Stomach (tissue), 9 donors: Measurements from ENCODE around the gene NPTN. TPM values are rescaled to one million over a fixed set of nuclear protein-coding genes. Genes with fewer than 3 reads are reported as not detected.

Experiments used
- DNase-seq, 2 donors: peaks; one replicate each; pipeline versions ENCODE4 v3.0.0 to v3.0.0-alpha.2; 2013 to 2019
- H3K27ac ChIP-seq, 5 donors: fragments of 200-600 bp in 4 of 5; sonication (generic) in 4 of 5; one replicate each; pipeline ENCODE4 v1.5.1; 2013 to 2019; ENCODE audit warnings: mild to moderate bottlenecking in 1 of 5, moderate library complexity in 1 of 5
- H3K27me3 ChIP-seq, 3 donors: fragments of 200-600 bp; sonication (generic); one replicate each; pipeline ENCODE4 v1.5.1; 2017 to 2019; ENCODE audit warnings: mixed run types in 1 of 3
- H3K36me3 ChIP-seq, 4 donors: fragments of 200-600 bp; sonication (generic); 1 replicate in 3 of 4; 2 replicates in 1 of 4; pipeline ENCODE4 v1.5.1; 2016 to 2019
- H3K4me1 ChIP-seq, 4 donors: fragments of 200-600 bp; sonication (generic); one replicate each; pipeline ENCODE4 v1.5.1; 2016 to 2019
- H3K4me3 ChIP-seq, 4 donors: fragments of 200-600 bp; sonication (generic) in 3 of 4; one replicate each; pipeline ENCODE4 v1.5.1; 2016 to 2019; ENCODE audit warnings: mild to moderate bottlenecking in 1 of 4
- H3K9me3 ChIP-seq, 4 donors: fragments of 200-600 bp; sonication (generic); one replicate each; pipeline ENCODE4 v1.5.1; 2016 to 2019
- CTCF ChIP-seq, 7 experiments: fragments of 450-650 bp in 4 of 7; fragments of 200-600 bp in 3 of 7; sonication (generic) in 3 of 7; IDR thresholded peaks; one replicate each; pipeline ENCODE4 v1.5.1; 2016 to 2019; ENCODE audit warnings: antibody characterized with exemption in 7 of 7, control low read depth in 2 of 7, mild to moderate bottlenecking in 1 of 7
- EP300 ChIP-seq: sonication (generic); formaldehyde crosslinking; IDR thresholded peaks from one replicate; pipeline ENCODE4 v1.6.1; 2017; ENCODE audit warnings: antibody characterized with exemption
- POLR2A ChIP-seq, 4 donors: fragments of 450-650 bp; IDR thresholded peaks; one replicate each; pipeline ENCODE4 v1.6.1; 2016; ENCODE audit warnings: antibody characterized with exemption in 4 of 4, control low read depth in 2 of 4, mild to moderate bottlenecking in 1 of 4, moderate library complexity in 1 of 4
- POLR2AphosphoS5 ChIP-seq, 3 donors: sonication (generic); formaldehyde crosslinking; IDR thresholded peaks; one replicate each; pipeline ENCODE4 v1.6.1; 2016; ENCODE audit warnings: antibody characterized with exemption in 3 of 3
- WGBS, 5 donors: extraction: QIAGEN DNeasy Blood & Tissue Kit in 3 of 5; methylation state at CpG; one replicate each; pipeline versions ENCODE4 v1.1.5 to v1.1.7; 2013 to 2018; 5-methylcytosine and 5-hydroxymethylcytosine counted together
- intact Hi-C: fragments of 100-400 bp; cut with DNase I; formaldehyde crosslinking; loops from one replicate; pipeline ENCODE4 v1.15.1; 2023; ENCODE audit warnings: low total_unique reads
- polyA plus RNA-seq, 3 donors: library from polyadenylated mRNA; stranded (reverse); fragments of 200-250 nt; gene quantifications; one replicate each; pipeline ENCODE4 v1.2.3, GENCODE V29; 2013
- total RNA-seq, 5 donors: library from RNA; depleted of rRNA; stranded (reverse); fragments of >200 nt; gene quantifications; one replicate each; pipeline versions ENCODE4 v1.1.0 to v1.2.3, GENCODE V29; 2014 to 2016
- donor health status: healthy with polysubstance abuse.
- donor health status: Bipolar disorder and iron deficiency.
- donor health status: healthy.

NPTN gene
- total and polyA plus RNA-seq, 8 donors: 41.4 to 228 (median 96.2) TPM

DNA sequence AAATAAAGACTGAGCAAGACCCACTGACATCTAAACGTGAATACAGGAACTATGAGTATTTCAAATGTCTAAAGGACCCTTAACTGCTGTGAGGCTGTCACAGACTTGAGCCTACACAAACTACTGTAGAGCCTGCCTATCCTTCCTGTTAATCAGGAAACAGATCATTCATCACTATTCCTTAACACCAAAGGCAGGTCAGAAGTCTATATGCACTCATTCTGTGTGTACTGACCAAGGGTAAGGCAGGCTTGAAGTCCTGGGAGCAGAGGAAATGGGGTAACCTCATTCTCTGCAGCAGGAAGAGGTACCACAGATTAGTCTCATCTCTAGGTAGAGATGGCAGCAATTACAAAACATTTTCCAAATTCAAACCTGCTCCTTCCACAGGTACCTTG lies 30.7 kb downstream of the NPTN start:
- H3K27ac ChIP-seq: peak overlapping the region; percentile 16 to 79 (median 67)
- H3K4me3 ChIP-seq: no peak overlapping the region
- H3K4me1 ChIP-seq: peaks cover 55 to 100% (median 70%) of the 10 kb centered on the region in 4 donors
- H3K9me3 ChIP-seq: no peaks in the 10 kb centered on the region
- no peaks in the 10 kb centered on the region for H3K27me3 ChIP-seq
- H3K36me3 ChIP-seq: no peaks in the 10 kb centered on the region
- TF ChIP-seq POLR2A (IDR thresholded peaks at IDR 0.05) (no peak), EP300 (no peak), CTCF (IDR thresholded peaks at IDR 0.05) (no peak), POLR2AphosphoS5 (IDR thresholded peaks at IDR 0.05) (no peak)
- WGBS, 5 donors: 5 to 16% (median 14%) methylated on average over 1 of the region's 1 CpG
- intact Hi-C loops: no loop called here
- DNase-seq: no peak

- intact Hi-C loops: no loop called here
- no peak for TF ChIP-seq CTCF (IDR thresholded peaks at IDR 0.05)
- peak in 2 of 3 donors; percentile 5 to 21 for TF ChIP-seq POLR2AphosphoS5 (IDR thresholded peaks at IDR 0.05)
- Histone ChIP-seq H3K27ac (peak overlapping the region; percentile 16 to 79 (median 67)), H3K4me1 (peaks cover 55 to 100% (median 71%) of the 10 kb centered on the region in 4 donors), H3K4me3 (no peak overlapping the region), H3K27me3 (no peaks in the 10 kb centered on the region), H3K36me3 (peaks cover 0 to 3% (median under 1%) of the 10 kb centered on the region in 4 donors), H3K9me3 (no peaks in the 10 kb centered on the region)
- DNase-seq: peak in 1 of 2 donors; percentile 86
- WGBS, 5 donors: 41 to 50% (median 47%) methylated on average over 7 of the region's 7 CpGs
Observed at GRCh38 chr15:73601451-73602445, 31.4 kb downstream of the NPTN start.

- 73 to 90% (median 82%) methylated on average over 5 of the region's 5 CpGs for WGBS, 5 donors
- Histone ChIP-seq H3K27me3 (no peaks in the 10 kb centered on the region), H3K9me3 (no peaks in the 10 kb centered on the region), H3K4me3 (no peak overlapping the region), H3K4me1 (peaks cover 63 to 100% (median 73%) of the 10 kb centered on the region in 4 donors), H3K27ac (peak overlapping the region in 4 of 5 donors; percentile 58 to 79 (median 70)), H3K36me3 (peaks cover 0 to 4% (median 2%) of the 10 kb centered on the region in 4 donors)
- DNase-seq: no peak
- intact Hi-C loops: no loop called here
- TF ChIP-seq CTCF (IDR thresholded peaks at IDR 0.05): no peak
Observed at GRCh38 chr15:73600413-73601335, 32.5 kb downstream of the NPTN start.

DNA sequence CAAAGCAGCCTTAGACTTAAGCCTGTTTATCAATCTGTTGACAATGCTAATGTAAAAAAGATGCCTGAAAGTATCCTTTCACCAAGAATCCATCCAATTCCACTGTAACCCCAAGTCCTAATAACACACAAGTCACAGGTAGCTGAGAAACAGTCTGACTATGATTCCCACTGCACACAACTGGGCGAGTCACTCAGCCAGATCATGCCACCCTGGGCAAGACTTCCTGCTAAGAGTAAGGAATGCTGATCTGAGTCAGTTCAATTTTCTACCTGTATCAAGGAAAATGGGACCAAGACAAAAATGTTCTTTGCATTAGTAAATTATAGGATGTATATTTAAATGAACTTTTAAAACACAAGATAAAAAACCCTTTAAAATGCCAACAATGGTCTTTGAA lies 33.3 kb downstream of the NPTN start:
- Histone ChIP-seq H3K36me3 (peaks cover 0 to 4% (median 2%) of the 10 kb centered on the region in 4 donors), H3K4me1 (peaks cover 66 to 100% (median 79%) of the 10 kb centered on the region in 4 donors), H3K9me3 (no peaks in the 10 kb centered on the region), H3K27me3 (no peaks in the 10 kb centered on the region), H3K4me3 (no peak overlapping the region), H3K27ac (peak overlapping the region in 4 of 5 donors; percentile 58 to 79 (median 70))
- TF ChIP-seq CTCF (IDR thresholded peaks at IDR 0.05): no peak
- TF ChIP-seq POLR2AphosphoS5 (IDR thresholded peaks at IDR 0.05): peak in 1 of 3 donors; percentile 9
- DNase-seq: peak in 1 of 2 donors; percentile 31
- 38 to 73% (median 61%) methylated on average over 1 of the region's 1 CpG for WGBS, 5 donors
- intact Hi-C loops: no loop called here
